HCT116 (cell line): ENCODE measurements around the gene FGF16.

Experiments
- EZH2 ChIP-seq: fragments of 200-600 bp; sonication (generic); IDR thresholded peaks from 2 replicates; pipeline ENCODE4 v1.6.1; 2017; ENCODE audit warnings: antibody characterized with exemption, mixed run types
- JUND ChIP-seq: IDR thresholded peaks from 2 replicates; pipeline ENCODE4 v1.6.1; 2012
- POLR2A ChIP-seq: IDR thresholded peaks from 2 replicates; pipeline ENCODE4 v1.7.0; 2011; ENCODE audit warnings: borderline replicate concordance; ENCODE audit not compliant: insufficient read depth, insufficient read length; ENCODE audit errors: extremely low read depth
- RAD21 ChIP-seq: IDR thresholded peaks from 2 replicates; pipeline ENCODE4 v1.6.1; 2012; ENCODE audit warnings: low read depth, mild to moderate bottlenecking
- SIN3A ChIP-seq: IDR thresholded peaks from 2 replicates; pipeline ENCODE4 v1.6.1; 2012; ENCODE audit warnings: low read depth
- SP1 ChIP-seq: IDR thresholded peaks from 2 replicates; pipeline ENCODE4 v1.6.1; 2012; ENCODE audit warnings: low read depth
- SRF ChIP-seq: IDR thresholded peaks from 2 replicates; pipeline ENCODE4 v1.6.1; 2012; ENCODE audit warnings: low read depth
- YY1 ChIP-seq: IDR thresholded peaks from 2 replicates; pipeline ENCODE4 v1.6.1; 2011; ENCODE audit warnings: low read length, low read depth, moderate library complexity, mild to moderate bottlenecking; ENCODE audit not compliant: insufficient replicate concordance; ENCODE audit errors: extremely low read depth
- TF ChIP-seq, protein P1 (sequence below), 3 experiments: fragments of 200-600 bp in 1 of 3; sonication (generic) in 1 of 3; IDR thresholded peaks in 2 of 3; conservative IDR thresholded peaks in 1 of 3; 2 replicates each; pipeline ENCODE4 v1.5.1; 2012 to 2017; ENCODE audit warnings: low read depth in 2 of 3, low read length in 2 of 3, antibody characterized with exemption in 1 of 3, borderline replicate concordance in 1 of 3, control low read depth in 1 of 3, mild to moderate bottlenecking in 1 of 3, mixed read lengths in 1 of 3, mixed run types in 1 of 3, moderate library complexity in 1 of 3; ENCODE audit not compliant: insufficient read depth in 1 of 3
- TF ChIP-seq, protein P2 (sequence below): IDR thresholded peaks from 2 replicates; pipeline ENCODE4 v1.6.1; 2012
- TF ChIP-seq, protein P3 (sequence below): IDR thresholded peaks from 2 replicates; pipeline ENCODE4 v1.6.1; 2012; ENCODE audit warnings: low read depth
- TF ChIP-seq, protein P4 (sequence below): IDR thresholded peaks from 2 replicates; pipeline ENCODE4 v1.6.1; 2011; ENCODE audit warnings: mild to moderate bottlenecking, low read length, moderate library complexity; ENCODE audit not compliant: insufficient replicate concordance; ENCODE audit errors: extremely low read depth

GRCh38 chrX:77422891-77423648 is 24.1 kb upstream of the FGF16 start:
- TF ChIP-seq SIN3A (no peak), YY1 (no peak), SRF (no peak), JUND (no peak), POLR2A (no peak), RAD21 (no peak), EZH2 (no peak), SP1 (no peak)
- TF ChIP-seq, protein P1, sequence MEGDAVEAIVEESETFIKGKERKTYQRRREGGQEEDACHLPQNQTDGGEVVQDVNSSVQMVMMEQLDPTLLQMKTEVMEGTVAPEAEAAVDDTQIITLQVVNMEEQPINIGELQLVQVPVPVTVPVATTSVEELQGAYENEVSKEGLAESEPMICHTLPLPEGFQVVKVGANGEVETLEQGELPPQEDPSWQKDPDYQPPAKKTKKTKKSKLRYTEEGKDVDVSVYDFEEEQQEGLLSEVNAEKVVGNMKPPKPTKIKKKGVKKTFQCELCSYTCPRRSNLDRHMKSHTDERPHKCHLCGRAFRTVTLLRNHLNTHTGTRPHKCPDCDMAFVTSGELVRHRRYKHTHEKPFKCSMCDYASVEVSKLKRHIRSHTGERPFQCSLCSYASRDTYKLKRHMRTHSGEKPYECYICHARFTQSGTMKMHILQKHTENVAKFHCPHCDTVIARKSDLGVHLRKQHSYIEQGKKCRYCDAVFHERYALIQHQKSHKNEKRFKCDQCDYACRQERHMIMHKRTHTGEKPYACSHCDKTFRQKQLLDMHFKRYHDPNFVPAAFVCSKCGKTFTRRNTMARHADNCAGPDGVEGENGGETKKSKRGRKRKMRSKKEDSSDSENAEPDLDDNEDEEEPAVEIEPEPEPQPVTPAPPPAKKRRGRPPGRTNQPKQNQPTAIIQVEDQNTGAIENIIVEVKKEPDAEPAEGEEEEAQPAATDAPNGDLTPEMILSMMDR (IDR thresholded peaks at IDR 0.05 in 2 of 3, conservative IDR thresholded peaks at IDR 0.05 in 1 of 3; ENCODE audit: borderline replicate concordance in 1 of 3, insufficient read depth in 1 of 3, low read depth in 2 of 3, low read length in 2 of 3) = no peak
- TF ChIP-seq, protein P2, sequence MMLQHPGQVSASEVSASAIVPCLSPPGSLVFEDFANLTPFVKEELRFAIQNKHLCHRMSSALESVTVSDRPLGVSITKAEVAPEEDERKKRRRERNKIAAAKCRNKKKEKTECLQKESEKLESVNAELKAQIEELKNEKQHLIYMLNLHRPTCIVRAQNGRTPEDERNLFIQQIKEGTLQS = no peak
- TF ChIP-seq, protein P3, sequence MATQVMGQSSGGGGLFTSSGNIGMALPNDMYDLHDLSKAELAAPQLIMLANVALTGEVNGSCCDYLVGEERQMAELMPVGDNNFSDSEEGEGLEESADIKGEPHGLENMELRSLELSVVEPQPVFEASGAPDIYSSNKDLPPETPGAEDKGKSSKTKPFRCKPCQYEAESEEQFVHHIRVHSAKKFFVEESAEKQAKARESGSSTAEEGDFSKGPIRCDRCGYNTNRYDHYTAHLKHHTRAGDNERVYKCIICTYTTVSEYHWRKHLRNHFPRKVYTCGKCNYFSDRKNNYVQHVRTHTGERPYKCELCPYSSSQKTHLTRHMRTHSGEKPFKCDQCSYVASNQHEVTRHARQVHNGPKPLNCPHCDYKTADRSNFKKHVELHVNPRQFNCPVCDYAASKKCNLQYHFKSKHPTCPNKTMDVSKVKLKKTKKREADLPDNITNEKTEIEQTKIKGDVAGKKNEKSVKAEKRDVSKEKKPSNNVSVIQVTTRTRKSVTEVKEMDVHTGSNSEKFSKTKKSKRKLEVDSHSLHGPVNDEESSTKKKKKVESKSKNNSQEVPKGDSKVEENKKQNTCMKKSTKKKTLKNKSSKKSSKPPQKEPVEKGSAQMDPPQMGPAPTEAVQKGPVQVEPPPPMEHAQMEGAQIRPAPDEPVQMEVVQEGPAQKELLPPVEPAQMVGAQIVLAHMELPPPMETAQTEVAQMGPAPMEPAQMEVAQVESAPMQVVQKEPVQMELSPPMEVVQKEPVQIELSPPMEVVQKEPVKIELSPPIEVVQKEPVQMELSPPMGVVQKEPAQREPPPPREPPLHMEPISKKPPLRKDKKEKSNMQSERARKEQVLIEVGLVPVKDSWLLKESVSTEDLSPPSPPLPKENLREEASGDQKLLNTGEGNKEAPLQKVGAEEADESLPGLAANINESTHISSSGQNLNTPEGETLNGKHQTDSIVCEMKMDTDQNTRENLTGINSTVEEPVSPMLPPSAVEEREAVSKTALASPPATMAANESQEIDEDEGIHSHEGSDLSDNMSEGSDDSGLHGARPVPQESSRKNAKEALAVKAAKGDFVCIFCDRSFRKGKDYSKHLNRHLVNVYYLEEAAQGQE = no peak
- TF ChIP-seq, protein P4, sequence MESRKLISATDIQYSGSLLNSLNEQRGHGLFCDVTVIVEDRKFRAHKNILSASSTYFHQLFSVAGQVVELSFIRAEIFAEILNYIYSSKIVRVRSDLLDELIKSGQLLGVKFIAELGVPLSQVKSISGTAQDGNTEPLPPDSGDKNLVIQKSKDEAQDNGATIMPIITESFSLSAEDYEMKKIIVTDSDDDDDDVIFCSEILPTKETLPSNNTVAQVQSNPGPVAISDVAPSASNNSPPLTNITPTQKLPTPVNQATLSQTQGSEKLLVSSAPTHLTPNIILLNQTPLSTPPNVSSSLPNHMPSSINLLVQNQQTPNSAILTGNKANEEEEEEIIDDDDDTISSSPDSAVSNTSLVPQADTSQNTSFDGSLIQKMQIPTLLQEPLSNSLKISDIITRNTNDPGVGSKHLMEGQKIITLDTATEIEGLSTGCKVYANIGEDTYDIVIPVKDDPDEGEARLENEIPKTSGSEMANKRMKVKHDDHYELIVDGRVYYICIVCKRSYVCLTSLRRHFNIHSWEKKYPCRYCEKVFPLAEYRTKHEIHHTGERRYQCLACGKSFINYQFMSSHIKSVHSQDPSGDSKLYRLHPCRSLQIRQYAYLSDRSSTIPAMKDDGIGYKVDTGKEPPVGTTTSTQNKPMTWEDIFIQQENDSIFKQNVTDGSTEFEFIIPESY = no peak
